GM18873 (cell line): ENCODE data around the gene EXOC4.

ENCODE experiments used
- ATAC-seq: cut with Tn5 transposase; IDR thresholded peaks from one replicate; pipeline ENCODE4 v1.9.1; 2021; ENCODE audit warnings: mild to moderate bottlenecking, moderate library complexity, moderate number of reproducible peaks; ENCODE audit not compliant: unreplicated experiment, low FRiP score

The EXOC4 gene

GRCh38 chr7:133409966-133410365 lies 157.1 kb downstream of the EXOC4 start:
- no peak for ATAC-seq

- no peak for ATAC-seq
Measured at GRCh38 chr7:133411395-133411794, 158.5 kb downstream of the EXOC4 start.

GRCh38 chr7:133412942-133413341 lies 160.1 kb downstream of the EXOC4 start:
- ATAC-seq = no peak

GRCh38 chr7:133419041-133419440 lies 166.2 kb downstream of the EXOC4 start:
- ATAC-seq = no peak

- no peak for ATAC-seq
Measured at GRCh38 chr7:133423618-133424017, 170.7 kb downstream of the EXOC4 start.

- no peak for ATAC-seq
Measured at GRCh38 chr7:133428326-133428725, 175.4 kb downstream of the EXOC4 start.

GRCh38 chr7:133428876-133429275 lies 176.0 kb downstream of the EXOC4 start:
- no peak for ATAC-seq

GRCh38 chr7:133429371-133429770 lies 176.5 kb downstream of the EXOC4 start:
- no peak for ATAC-seq

- ATAC-seq = no peak
Measured at GRCh38 chr7:133431134-133431724, 178.4 kb downstream of the EXOC4 start.

- no peak for ATAC-seq
Measured at GRCh38 chr7:133433165-133433812, 180.4 kb downstream of the EXOC4 start.

GRCh38 chr7:133434246-133434865 lies 181.5 kb downstream of the EXOC4 start:
- ATAC-seq = no peak

- no peak for ATAC-seq
Measured at GRCh38 chr7:133436014-133436428, 183.1 kb downstream of the EXOC4 start.

GRCh38 chr7:133437544-133437943 lies 184.7 kb downstream of the EXOC4 start:
- ATAC-seq = no peak

- ATAC-seq = no peak
Measured at GRCh38 chr7:133442818-133443217, 189.9 kb downstream of the EXOC4 start.

GRCh38 chr7:133445617-133446016 lies 192.7 kb downstream of the EXOC4 start:
- ATAC-seq = no peak

GRCh38 chr7:133448012-133448411 lies 195.1 kb downstream of the EXOC4 start:
- ATAC-seq = no peak

GRCh38 chr7:133452577-133452976 lies 199.7 kb downstream of the EXOC4 start:
- no peak for ATAC-seq

GRCh38 chr7:133458688-133459087 lies 205.8 kb downstream of the EXOC4 start:
- no peak for ATAC-seq

- no peak for ATAC-seq
Measured at GRCh38 chr7:133461421-133461820, 208.5 kb downstream of the EXOC4 start.

GRCh38 chr7:133475655-133476054 lies 222.8 kb downstream of the EXOC4 start:
- no peak for ATAC-seq

GRCh38 chr7:133477791-133478190 lies 224.9 kb downstream of the EXOC4 start:
- no peak for ATAC-seq

- no peak for ATAC-seq
Measured at GRCh38 chr7:133478591-133479135, 225.8 kb downstream of the EXOC4 start.
